Measurements from ENCODE around the gene ZNF217. TPM values are rescaled to one million over a fixed set of nuclear protein-coding genes. Genes with fewer than 3 reads are reported as not detected.
"Not testable (repeated sequence)": the region's sequence is repeated elsewhere in the genome, so short reads cannot be mapped to it uniquely, and the experiment has no call there.

The ZNF217 gene
- polyA plus RNA-seq, 10 donors, result 10.6 to 20.4 (median 13.6) TPM

- peak in 2 of 3 donors; percentile 29 to 66 for DNase-seq
Observed at GRCh38 chr20:53622247-53623133, 28.9 kb upstream of the ZNF217 start.

- DNase-seq, result peak; percentile 82 to 93 (median 91)
Observed at GRCh38 chr20:53621482-53622246, 28.0 kb upstream of the ZNF217 start.

- DNase-seq, result not testable (repeated sequence)
Observed at GRCh38 chr20:53618490-53619000, 24.9 kb upstream of the ZNF217 start.

GRCh38 chr20:53617791-53618489 is 24.3 kb upstream of the ZNF217 start:
- DNase-seq, result no peak

GRCh38 chr20:53616489-53616888 is 22.9 kb upstream of the ZNF217 start:
- not testable (repeated sequence) for DNase-seq

- DNase-seq, result no peak
Observed at GRCh38 chr20:53613748-53614147, 20.1 kb upstream of the ZNF217 start.

- DNase-seq, result peak in 1 of 3 donors; percentile 6
Observed at GRCh38 chr20:53612289-53612688, 18.6 kb upstream of the ZNF217 start.

- peak in 2 of 3 donors; percentile 72 to 93 for DNase-seq
Observed at GRCh38 chr20:53611449-53611894, 17.8 kb upstream of the ZNF217 start.

- DNase-seq, result peak in 1 of 3 donors; percentile 65
Observed at GRCh38 chr20:53609491-53610445, 16.1 kb upstream of the ZNF217 start.

- DNase-seq, result peak in 1 of 3 donors; percentile 30
Observed at GRCh38 chr20:53608456-53609452, 15.1 kb upstream of the ZNF217 start.

GRCh38 chr20:53608071-53608455 is 14.4 kb upstream of the ZNF217 start:
- DNase-seq, result peak in 1 of 3 donors; percentile 2

- DNase-seq, result no peak
Observed at GRCh38 chr20:53606364-53606985, 12.8 kb upstream of the ZNF217 start.

- DNase-seq, result not testable (repeated sequence)
Observed at GRCh38 chr20:53605401-53605800, 11.8 kb upstream of the ZNF217 start.

GRCh38 chr20:53604846-53605245 is 11.2 kb upstream of the ZNF217 start:
- DNase-seq, result not testable (repeated sequence)

- no peak for DNase-seq
Observed at GRCh38 chr20:53602661-53603060, 9.0 kb upstream of the ZNF217 start.

GRCh38 chr20:53599910-53600632 is 6.4 kb upstream of the ZNF217 start:
- no peak for DNase-seq

- DNase-seq, result peak in 1 of 3 donors; percentile 35
Observed at GRCh38 chr20:53599378-53599777, 5.7 kb upstream of the ZNF217 start.

- DNase-seq, result no peak
Observed at GRCh38 chr20:53599044-53599362, 5.4 kb upstream of the ZNF217 start.

All from muscle of back (tissue), 11 donors.